ENCODE data around the gene CACNA2D4.

The CACNA2D4 gene

GRCh38 chr12:1935242-1935641, 16.8 kb upstream of the CACNA2D4 start:
- no peak for DNase-seq (ENCODE audit: extremely low read depth in 1 of 2, low read depth in 1 of 2)

DNA sequence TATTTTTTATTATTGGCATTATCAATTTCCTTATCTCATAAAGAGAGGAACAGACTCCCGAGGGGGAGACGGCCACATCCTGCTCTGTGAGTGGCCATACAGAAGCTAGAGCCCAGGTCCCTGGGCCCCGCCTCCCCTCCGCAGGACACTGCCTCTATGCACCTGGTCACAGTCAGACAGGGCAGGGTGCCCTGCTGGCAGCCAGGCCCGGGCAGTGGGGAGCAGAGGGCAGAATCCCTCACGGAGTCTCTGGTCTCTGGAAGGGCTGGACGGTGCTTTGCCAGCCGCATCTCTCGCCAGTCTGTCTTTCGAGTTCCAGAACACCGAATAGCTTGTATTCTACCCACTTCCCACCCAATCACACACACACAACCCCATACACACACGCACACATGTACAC, 16.4 kb upstream of the CACNA2D4 start:
- DNase-seq (ENCODE audit: extremely low read depth in 1 of 2, low read depth in 1 of 2), result no peak

- no peak for DNase-seq (ENCODE audit: extremely low read depth in 1 of 2, low read depth in 1 of 2)
These were observed 15.6 kb upstream of the CACNA2D4 start for GRCh38 chr12:1934068-1934467.

GRCh38 chr12:1933342-1934051, 15.0 kb upstream of the CACNA2D4 start:
- no peak for DNase-seq (ENCODE audit: extremely low read depth in 1 of 2, low read depth in 1 of 2)

- no peak for DNase-seq (ENCODE audit: extremely low read depth in 1 of 2, low read depth in 1 of 2)
These were observed 13.9 kb upstream of the CACNA2D4 start for GRCh38 chr12:1932264-1932777.

- no peak for DNase-seq (ENCODE audit: extremely low read depth in 1 of 2, low read depth in 1 of 2)
These were observed 13.2 kb upstream of the CACNA2D4 start for GRCh38 chr12:1931642-1932041.

DNA sequence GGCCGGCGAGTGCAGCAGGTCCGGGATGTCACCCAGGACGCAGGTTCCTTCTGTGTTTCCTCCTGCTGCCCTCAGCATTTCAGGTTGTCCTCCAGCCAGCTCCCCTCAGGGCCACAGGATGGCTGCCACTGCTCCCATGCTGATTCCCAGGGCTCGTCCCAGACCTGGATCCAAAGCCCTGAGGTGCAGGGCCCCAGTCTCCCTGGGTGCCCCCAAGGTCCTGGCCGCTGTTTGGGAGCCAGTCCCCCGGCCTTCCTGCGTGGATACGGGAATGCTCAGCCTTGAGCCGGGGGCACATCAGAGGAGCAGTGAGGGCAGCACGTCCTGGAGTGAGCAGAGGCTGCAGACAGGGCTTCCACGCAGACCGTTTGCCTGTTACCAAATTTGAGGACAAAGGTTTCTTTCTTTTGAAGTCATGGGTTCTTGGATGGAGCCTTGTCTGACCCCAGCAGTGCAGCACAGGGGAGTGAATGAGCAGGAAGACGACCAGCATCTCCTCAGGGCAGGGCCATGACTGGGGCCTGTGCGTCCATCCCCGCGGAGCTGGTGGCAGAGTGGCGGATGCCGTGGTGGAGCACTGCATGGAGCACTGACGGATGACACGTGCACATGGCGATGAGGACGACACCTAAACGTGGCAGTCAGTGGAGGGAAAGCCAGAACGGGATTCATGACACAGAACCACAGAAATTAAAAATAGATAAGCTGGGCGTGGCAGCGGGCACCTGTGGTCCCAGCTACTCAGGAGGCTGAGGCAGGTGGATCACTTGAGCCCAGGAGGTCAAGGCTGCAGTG, 12.5 kb upstream of the CACNA2D4 start:
- DNase-seq (ENCODE audit: extremely low read depth in 1 of 2, low read depth in 1 of 2), result no peak

DNA sequence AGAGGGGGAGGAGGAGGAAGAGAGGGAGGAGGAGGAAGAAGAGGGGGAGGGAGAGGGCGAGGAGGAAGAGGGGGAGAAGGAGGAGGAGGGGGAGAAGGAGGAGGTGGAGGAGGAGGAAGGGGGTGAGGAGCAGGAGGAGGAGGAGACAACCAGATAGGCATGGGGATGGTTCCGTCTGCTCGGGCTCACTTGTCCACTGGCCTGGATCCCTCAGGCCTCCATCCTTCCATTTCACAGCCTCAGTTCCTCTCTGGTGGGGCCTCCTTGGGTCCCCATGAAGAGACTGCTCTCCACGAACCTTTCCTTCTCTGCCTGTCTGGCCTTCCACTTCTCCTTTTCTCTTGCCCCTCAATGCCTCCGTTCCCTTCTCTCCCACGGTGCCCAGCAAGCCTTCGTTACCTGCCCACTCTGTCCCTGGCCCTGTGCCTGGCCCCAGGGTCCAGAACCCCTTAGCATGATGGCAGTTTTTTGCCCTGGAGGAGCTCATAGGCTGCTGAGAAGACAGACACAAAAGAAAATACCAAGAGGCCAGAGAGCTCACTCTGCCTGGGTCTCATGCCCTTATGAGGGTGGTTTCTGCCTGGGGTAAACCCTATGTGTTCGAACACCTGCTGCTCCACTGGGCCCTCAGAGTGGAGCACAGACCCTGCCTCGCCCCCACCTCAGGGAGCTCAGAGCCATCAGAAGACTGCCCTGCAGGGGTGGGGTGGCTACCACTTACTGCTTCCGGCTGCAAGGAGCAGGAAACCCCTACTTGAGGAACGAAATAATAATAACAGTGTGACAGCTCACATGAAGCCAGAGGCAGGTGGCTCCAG, 11.7 kb upstream of the CACNA2D4 start:
- DNase-seq (ENCODE audit: extremely low read depth in 1 of 2, low read depth in 1 of 2), result no peak

DNA sequence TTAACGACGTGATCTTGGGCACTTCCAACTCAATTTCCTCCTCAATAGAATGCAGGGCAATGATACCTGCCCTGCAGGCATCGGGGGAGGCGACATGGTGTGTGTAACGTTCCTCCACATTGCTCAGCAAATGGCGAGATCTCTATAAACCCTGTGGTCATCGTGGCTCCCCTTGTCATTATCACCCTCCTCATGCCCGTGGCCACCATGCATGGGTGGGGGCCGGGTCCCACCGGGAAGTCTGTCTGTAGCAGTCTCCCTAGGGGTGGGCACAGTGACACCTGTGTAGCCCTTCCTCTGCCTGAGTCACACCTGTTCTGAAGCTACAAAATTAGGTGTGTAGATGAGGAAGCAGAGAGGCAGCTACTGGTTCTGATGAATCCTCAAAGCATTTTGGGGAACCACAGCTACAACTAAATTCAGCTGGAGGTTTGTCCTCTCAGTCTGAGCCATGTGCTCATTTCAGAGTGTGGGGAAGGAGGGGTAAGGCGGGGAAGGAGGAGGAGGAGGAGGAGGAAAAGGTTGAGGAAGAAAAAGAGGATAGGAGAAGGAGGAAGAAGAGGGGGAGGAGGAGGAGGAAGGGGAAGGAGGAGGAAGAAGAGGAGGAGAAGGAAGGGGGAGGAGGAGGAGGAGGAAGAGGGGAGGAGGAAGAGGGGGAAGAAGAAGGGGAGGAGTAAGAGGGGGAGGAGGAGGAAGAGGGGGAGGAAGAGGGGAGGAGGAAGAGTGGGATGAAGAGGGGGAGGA, 11.0 kb upstream of the CACNA2D4 start:
- no peak for DNase-seq (ENCODE audit: extremely low read depth in 1 of 2, low read depth in 1 of 2)

GRCh38 chr12:1928439-1929121, 10.1 kb upstream of the CACNA2D4 start:
- DNase-seq (ENCODE audit: extremely low read depth in 1 of 2, low read depth in 1 of 2), result no peak

GRCh38 chr12:1927751-1928351, 9.4 kb upstream of the CACNA2D4 start:
- no peak for DNase-seq (ENCODE audit: extremely low read depth in 1 of 2, low read depth in 1 of 2)

GRCh38 chr12:1927051-1927680, 8.7 kb upstream of the CACNA2D4 start:
- DNase-seq (ENCODE audit: extremely low read depth in 1 of 2, low read depth in 1 of 2), result no peak

GRCh38 chr12:1926251-1926657, 7.8 kb upstream of the CACNA2D4 start:
- no peak for DNase-seq (ENCODE audit: extremely low read depth in 1 of 2, low read depth in 1 of 2)

DNA sequence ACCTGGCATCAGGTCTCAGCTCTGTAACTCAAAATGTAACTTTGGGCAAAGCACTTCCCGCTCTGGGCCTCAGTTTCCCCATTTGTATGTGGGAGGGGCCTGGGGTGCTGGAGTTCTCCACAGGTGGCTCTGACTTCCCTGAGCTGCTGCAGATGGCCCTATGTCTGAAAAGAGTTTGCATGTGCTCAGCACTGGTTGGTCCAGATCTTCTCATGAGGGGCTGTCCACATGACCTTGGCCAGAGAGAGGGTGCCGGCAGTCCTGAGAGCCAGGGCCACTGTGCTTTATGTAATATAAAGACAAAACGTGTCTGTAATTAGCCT, 7.2 kb upstream of the CACNA2D4 start:
- DNase-seq (ENCODE audit: extremely low read depth in 1 of 2, low read depth in 1 of 2), result no peak

GRCh38 chr12:1924996-1925683, 6.7 kb upstream of the CACNA2D4 start:
- no peak for DNase-seq (ENCODE audit: extremely low read depth in 1 of 2, low read depth in 1 of 2)

DNA sequence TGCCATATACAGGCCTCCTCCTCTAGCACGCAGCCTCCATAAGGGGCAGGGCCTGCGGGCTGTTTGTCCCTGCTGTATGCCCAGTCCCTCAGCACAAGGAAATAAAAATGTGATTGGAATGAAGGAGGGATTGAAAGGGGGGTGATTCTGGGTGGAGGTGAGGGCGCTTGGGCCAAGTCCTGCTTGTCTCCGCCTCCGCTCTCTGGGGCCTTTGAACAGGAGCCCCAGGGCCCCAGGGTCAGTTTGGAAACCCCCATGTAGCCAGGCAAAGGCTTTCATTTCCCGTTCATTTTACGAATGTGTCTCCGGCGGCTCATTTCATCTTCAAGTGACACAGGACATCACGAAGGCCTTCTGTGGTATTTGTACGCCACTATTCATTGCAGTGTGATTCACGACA, 4.5 kb upstream of the CACNA2D4 start:
- DNase-seq (ENCODE audit: extremely low read depth in 1 of 2, low read depth in 1 of 2), result no peak

DNA sequence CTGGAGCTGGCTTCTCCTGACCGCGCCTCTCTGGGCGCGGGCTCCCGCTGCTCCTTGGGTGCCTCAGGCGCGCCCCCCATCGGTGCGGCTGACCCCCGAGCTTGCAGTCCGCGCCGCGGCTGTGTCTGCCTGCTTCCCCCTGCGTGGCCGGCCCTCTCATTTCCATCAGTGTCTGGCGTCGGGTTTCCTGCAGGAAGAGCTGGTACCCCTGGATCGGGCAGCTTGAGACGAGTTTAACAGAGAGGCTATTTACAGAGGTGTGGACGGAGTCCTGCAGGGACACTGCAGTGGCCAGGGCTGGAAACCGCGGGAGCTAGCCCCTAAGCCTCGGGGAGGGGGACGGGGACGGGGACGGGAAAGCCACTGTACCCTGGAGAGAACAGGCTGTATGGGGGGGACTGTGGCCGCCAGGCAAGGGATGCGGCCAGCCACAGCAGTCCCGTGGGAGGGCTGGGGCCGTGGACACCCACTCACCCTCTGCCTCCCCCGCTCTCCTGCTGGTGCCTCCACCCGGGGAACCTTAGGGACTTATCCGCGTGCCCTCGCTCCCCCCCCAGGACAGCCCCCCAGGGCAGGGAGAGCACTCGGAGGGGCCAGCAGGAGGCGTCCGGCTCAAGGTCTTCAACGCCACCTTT, 3.7 kb upstream of the CACNA2D4 start:
- no peak for DNase-seq (ENCODE audit: extremely low read depth in 1 of 2, low read depth in 1 of 2)

DNA sequence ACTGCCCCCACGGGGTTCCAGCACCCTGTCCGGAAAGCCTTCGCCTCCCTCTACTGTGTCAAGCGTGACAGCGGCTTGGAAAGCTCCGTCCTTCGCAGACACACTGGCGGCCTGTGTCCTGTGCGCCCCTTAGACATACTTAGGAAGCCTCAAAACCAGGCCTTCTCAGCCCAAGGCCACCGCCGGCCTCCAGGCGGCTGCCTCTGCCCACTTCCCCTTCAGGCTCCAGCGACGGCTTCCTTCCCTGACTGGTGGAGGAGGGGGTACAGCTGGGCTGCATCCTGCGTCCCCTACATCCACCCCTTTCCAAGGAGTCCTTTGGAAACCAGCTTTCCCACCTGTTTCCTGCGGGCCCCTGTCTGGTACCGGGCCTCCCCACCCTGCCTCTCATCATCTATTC, 2.5 kb upstream of the CACNA2D4 start:
- DNase-seq (ENCODE audit: extremely low read depth in 1 of 2, low read depth in 1 of 2), result no peak

All from stimulated activated CD8-positive, alpha-beta memory T cell treated with anti-CD3 and anti-CD28 coated beads, Interleukin-7, amount 100 ng/mL, for 48 hours (primary cell).